Neural cell (in vitro differentiated cells): ENCODE results near the gene SMAP2. TPM values are rescaled to one million over a fixed set of nuclear protein-coding genes. Genes with fewer than 3 reads are reported as not detected.

Source experiments
- H2AFZ ChIP-seq: fragments of 200-600, 300-800 bp; sonication (generic), shearing (Covaris generic); 2 replicates; pipeline ENCODE4 v1.6.0; 2014; ENCODE audit warnings: low read depth, mild to moderate bottlenecking, antibody characterized with exemption, low read length, moderate library complexity
- H3F3A ChIP-seq: fragments of 200-600 bp; shearing (Covaris generic); 2 replicates; pipeline ENCODE4 v1.6.1; 2016; ENCODE audit warnings: mild to moderate bottlenecking, moderate library complexity, mixed read lengths, antibody characterized with exemption, low read length; ENCODE audit not compliant: insufficient read depth, poor library complexity, severe bottlenecking
- H3K27ac ChIP-seq: fragments of 200-600, 300-800 bp; sonication (generic), shearing (Covaris generic); 2 replicates; pipeline ENCODE4 v1.5.1; 2014; ENCODE audit warnings: mild to moderate bottlenecking, low read length, moderate library complexity
- H3K27me3 ChIP-seq: fragments of 300-800, 200-600 bp; sonication (generic), shearing (Covaris generic); 2 replicates; pipeline ENCODE4 v1.6.0; 2014; ENCODE audit warnings: mild to moderate bottlenecking, low read depth, low read length, moderate library complexity; ENCODE audit not compliant: insufficient read depth
- H3K36me3 ChIP-seq: fragments of 300-800, 200-600 bp; sonication (generic), shearing (Covaris generic); 2 replicates; pipeline ENCODE4 v1.5.1; 2014; ENCODE audit warnings: mild to moderate bottlenecking, antibody characterized with exemption, low read length, moderate library complexity; ENCODE audit not compliant: insufficient read depth
- H3K4me2 ChIP-seq: fragments of 300-800, 200-600 bp; sonication (generic), shearing (Covaris generic); 2 replicates; pipeline ENCODE4 v1.6.0; 2014; ENCODE audit warnings: mild to moderate bottlenecking, low read length
- H3K4me3 ChIP-seq: fragments of 300-800, 200-600 bp; sonication (generic), shearing (Covaris generic); 2 replicates; pipeline ENCODE4 v1.5.1; 2014; ENCODE audit warnings: mild to moderate bottlenecking, low read length, moderate library complexity
- H3K79me2 ChIP-seq: fragments of 200-600 bp; shearing (Covaris generic); replicated peaks from 2 replicates; pipeline ENCODE4 v1.6.0; 2014; ENCODE audit warnings: mild to moderate bottlenecking, low read length, moderate library complexity; ENCODE audit not compliant: insufficient read depth
- H3K9ac ChIP-seq: fragments of 300-800, 200-600 bp; sonication (generic), shearing (Covaris generic); 2 replicates; pipeline ENCODE4 v1.6.1; 2016; ENCODE audit warnings: mild to moderate bottlenecking, low read length, mixed read lengths
- H3K9me2 ChIP-seq: fragments of 200-600 bp; shearing (Covaris generic); 2 replicates; pipeline ENCODE4 v1.6.1; 2016; ENCODE audit warnings: mild to moderate bottlenecking, low read length, mixed read lengths; ENCODE audit not compliant: insufficient read depth
- H3K9me3 ChIP-seq: fragments of 200-600, 300-800 bp; sonication (generic), shearing (Covaris generic); 2 replicates; pipeline ENCODE4 v1.6.1; 2016; ENCODE audit warnings: mild to moderate bottlenecking, mixed run types, low read length, moderate library complexity, mixed read lengths
- H4K20me1 ChIP-seq: fragments of 200-600 bp; shearing (Covaris generic); 2 replicates; pipeline ENCODE4 v1.6.1; 2016; ENCODE audit warnings: mild to moderate bottlenecking, mixed run types; ENCODE audit not compliant: insufficient read depth
- CTCF ChIP-seq: fragments of 450-650 bp; IDR thresholded peaks from 2 replicates; pipeline ENCODE4 v1.5.1; 2014; ENCODE audit warnings: antibody characterized with exemption, mild to moderate bottlenecking, moderate library complexity; ENCODE audit not compliant: poor library complexity, severe bottlenecking
- EP300 ChIP-seq: fragments of 450-650 bp; conservative IDR thresholded peaks from 2 replicates; pipeline ENCODE4 v1.6.1; 2014; ENCODE audit warnings: antibody characterized with exemption, mild to moderate bottlenecking, moderate library complexity; ENCODE audit not compliant: poor library complexity, severe bottlenecking
- EZH2 ChIP-seq: fragments of 200-600, 300-800 bp; shearing (Covaris generic), sonication (generic); IDR thresholded peaks from 2 replicates; pipeline ENCODE4 v1.6.1; 2014; ENCODE audit warnings: antibody characterized with exemption, low read length, borderline replicate concordance, mild to moderate bottlenecking; ENCODE audit not compliant: insufficient read depth, poor library complexity, severe bottlenecking
- MXI1 ChIP-seq: fragments of 450-650 bp; conservative IDR thresholded peaks from 2 replicates; pipeline ENCODE4 v1.6.1; 2014; ENCODE audit warnings: antibody characterized with exemption, mild to moderate bottlenecking; ENCODE audit not compliant: poor library complexity, severe bottlenecking
- POLR2AphosphoS5 ChIP-seq: IDR thresholded peaks from 2 replicates; pipeline ENCODE4 v1.6.1; 2012
- RAD21 ChIP-seq: fragments of 450-650 bp; conservative IDR thresholded peaks from 2 replicates; pipeline ENCODE4 v1.6.1; 2014; ENCODE audit warnings: antibody characterized with exemption, mild to moderate bottlenecking, moderate library complexity
- REST ChIP-seq: IDR thresholded peaks from 2 replicates; pipeline ENCODE4 v1.6.1; 2012; ENCODE audit warnings: borderline replicate concordance
- SMC3 ChIP-seq: fragments of 450-650 bp; conservative IDR thresholded peaks from 2 replicates; pipeline ENCODE4 v1.6.1; 2014; ENCODE audit warnings: antibody characterized with exemption, mild to moderate bottlenecking, moderate library complexity; ENCODE audit not compliant: poor library complexity
- TAF1 ChIP-seq: IDR thresholded peaks from 2 replicates; pipeline ENCODE4 v1.6.1; 2012; ENCODE audit warnings: low read depth
- polyA plus RNA-seq: library from polyadenylated mRNA; depleted of rRNA; stranded (reverse); fragments of >200 nt; gene quantifications from 2 replicates; pipeline ENCODE4 v1.2.3, GENCODE V29; 2014

Gene SMAP2
- polyA plus RNA-seq, 1 donor from 2014 or later = 46.8 TPM

GRCh38 chr1:40407453-40407852 lies 33.9 kb downstream of the SMAP2 start:
- Histone ChIP-seq H4K20me1 (no peaks in the 10 kb centered on the region), H3K9ac (no peak overlapping the region), H3K4me2 (no peak overlapping the region), H3K9me2 (no peaks in the 10 kb centered on the region), H3F3A (no peaks in the 10 kb centered on the region), H3K9me3 (no peaks in the 10 kb centered on the region), H2AFZ (no peak overlapping the region), H3K79me2 (peaks cover 11% of the 10 kb centered on the region), H3K27ac (no peak overlapping the region), H3K36me3 (peaks cover 12% of the 10 kb centered on the region), H3K27me3 (no peaks in the 10 kb centered on the region), H3K4me3 (no peak overlapping the region)
- no peak for TF ChIP-seq MXI1
- no peak for TF ChIP-seq TAF1
- no peak for TF ChIP-seq SMC3
- TF ChIP-seq RAD21 = no peak
- TF ChIP-seq EZH2 = no peak
- no peak for TF ChIP-seq REST
- TF ChIP-seq POLR2AphosphoS5 = no peak
- no peak for TF ChIP-seq CTCF
- no peak for TF ChIP-seq EP300

GRCh38 chr1:40409467-40409866 lies 35.9 kb downstream of the SMAP2 start:
- H3F3A ChIP-seq = no peaks in the 10 kb centered on the region
- H3K9ac ChIP-seq = no peak overlapping the region
- H3K4me2 ChIP-seq = no peak overlapping the region
- no peaks in the 10 kb centered on the region for H4K20me1 ChIP-seq
- no peak overlapping the region for H3K27ac ChIP-seq
- H3K79me2 ChIP-seq = peaks cover 8% of the 10 kb centered on the region
- no peak for TF ChIP-seq EZH2
- TF ChIP-seq SMC3 = no peak
- TF ChIP-seq POLR2AphosphoS5 = no peak
- TF ChIP-seq REST = no peak
- no peak for TF ChIP-seq CTCF
- TF ChIP-seq TAF1 = no peak
- TF ChIP-seq EP300 = no peak
- no peak for TF ChIP-seq MXI1
- no peak for TF ChIP-seq RAD21
- no peak overlapping the region for H3K4me3 ChIP-seq
- no peak overlapping the region for H2AFZ ChIP-seq
- H3K9me2 ChIP-seq = no peaks in the 10 kb centered on the region
- no peaks in the 10 kb centered on the region for H3K27me3 ChIP-seq
- no peaks in the 10 kb centered on the region for H3K9me3 ChIP-seq
- H3K36me3 ChIP-seq = peaks cover 20% of the 10 kb centered on the region
